ENCODE results near the gene ELOB.

Gene ELOB

GRCh38 chr16:2777231-2777902 is at the start of gene ELOB:
Gene ELOB (minus strand): TSS chr16:2777280. CDS start chr16:2777239, 41 bp downstream.
- DNase-seq (ENCODE audit: low read depth, low spot score), result no peak

GRCh38 chr16:2825906-2826305 is 48.8 kb upstream of the ELOB start:
- DNase-seq (ENCODE audit: low read depth, low spot score), result no peak

- no peak for DNase-seq (ENCODE audit: low read depth, low spot score)
These were observed 48.1 kb upstream of the ELOB start for GRCh38 chr16:2825049-2825742.

GRCh38 chr16:2824626-2825025 is 47.5 kb upstream of the ELOB start:
- no peak for DNase-seq (ENCODE audit: low read depth, low spot score)

GRCh38 chr16:2822496-2822895 is 45.4 kb upstream of the ELOB start:
- no peak for DNase-seq (ENCODE audit: low read depth, low spot score)

DNA sequence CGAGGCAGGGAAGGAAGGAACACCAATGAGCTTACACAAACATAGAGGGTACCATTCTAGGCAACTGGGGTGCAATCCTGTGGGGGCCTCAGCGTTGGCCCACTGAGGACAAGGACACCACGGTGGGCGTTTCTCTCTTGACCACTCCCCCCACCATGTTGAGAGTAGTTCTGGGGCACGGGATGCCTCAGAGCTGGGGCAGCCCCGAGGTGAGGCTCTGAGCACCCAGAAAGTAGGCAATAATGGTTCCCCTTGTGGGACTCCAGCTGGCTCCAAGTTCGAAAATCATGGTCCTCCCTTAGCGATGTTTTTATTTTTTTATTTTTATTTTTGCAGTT is 45.0 kb upstream of the ELOB start:
- DNase-seq (ENCODE audit: low read depth, low spot score), result no peak

- no peak for DNase-seq (ENCODE audit: low read depth, low spot score)
These were observed 44.5 kb upstream of the ELOB start for GRCh38 chr16:2821487-2822157.

- DNase-seq (ENCODE audit: low read depth, low spot score), result no peak
These were observed 43.9 kb upstream of the ELOB start for GRCh38 chr16:2820836-2821486.

DNA sequence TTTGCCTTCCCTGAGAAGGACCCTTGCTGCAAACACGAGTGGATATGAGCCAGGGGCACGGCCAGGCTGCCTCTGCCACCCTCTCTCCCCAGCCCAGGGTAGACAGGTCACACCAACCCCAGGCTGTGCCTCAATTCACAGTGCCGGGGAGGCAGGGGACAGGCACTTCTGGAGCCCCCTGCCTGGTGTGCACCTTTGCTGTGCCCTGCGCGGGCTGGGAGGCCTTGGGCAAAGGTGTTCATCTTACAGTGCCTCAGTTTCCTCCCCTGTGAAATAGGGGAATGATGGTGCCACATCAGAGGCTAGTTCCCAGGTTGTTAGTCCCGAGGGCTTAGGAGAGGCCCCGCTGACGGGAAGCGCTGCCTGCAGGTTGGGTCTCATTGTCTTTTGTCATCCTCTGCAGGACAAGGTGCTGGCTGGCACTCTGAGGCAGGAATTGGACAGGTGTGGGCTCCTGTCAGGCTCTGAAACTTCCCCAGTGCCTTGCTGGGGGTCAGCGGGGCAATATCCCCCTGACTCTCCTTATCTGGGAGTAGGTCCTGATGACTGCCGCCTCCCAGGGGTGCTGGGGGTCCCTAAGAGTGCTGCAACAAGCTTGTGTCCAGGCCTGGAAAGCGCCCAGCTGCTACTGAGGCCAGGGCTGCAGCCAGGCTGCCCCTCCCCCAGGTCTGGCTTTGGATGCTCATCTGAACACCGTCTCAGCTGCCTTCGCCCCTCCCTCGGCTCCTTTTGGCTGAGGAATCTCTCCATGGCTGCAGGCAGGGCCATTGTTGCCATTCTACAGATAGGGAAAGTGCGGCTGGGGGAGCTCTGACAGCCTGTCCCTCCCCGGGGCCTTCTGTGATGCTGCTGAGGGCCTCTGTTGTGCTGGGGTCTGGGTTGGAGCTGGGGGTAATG is 43.1 kb upstream of the ELOB start:
- DNase-seq (ENCODE audit: low read depth, low spot score), result no peak

DNA sequence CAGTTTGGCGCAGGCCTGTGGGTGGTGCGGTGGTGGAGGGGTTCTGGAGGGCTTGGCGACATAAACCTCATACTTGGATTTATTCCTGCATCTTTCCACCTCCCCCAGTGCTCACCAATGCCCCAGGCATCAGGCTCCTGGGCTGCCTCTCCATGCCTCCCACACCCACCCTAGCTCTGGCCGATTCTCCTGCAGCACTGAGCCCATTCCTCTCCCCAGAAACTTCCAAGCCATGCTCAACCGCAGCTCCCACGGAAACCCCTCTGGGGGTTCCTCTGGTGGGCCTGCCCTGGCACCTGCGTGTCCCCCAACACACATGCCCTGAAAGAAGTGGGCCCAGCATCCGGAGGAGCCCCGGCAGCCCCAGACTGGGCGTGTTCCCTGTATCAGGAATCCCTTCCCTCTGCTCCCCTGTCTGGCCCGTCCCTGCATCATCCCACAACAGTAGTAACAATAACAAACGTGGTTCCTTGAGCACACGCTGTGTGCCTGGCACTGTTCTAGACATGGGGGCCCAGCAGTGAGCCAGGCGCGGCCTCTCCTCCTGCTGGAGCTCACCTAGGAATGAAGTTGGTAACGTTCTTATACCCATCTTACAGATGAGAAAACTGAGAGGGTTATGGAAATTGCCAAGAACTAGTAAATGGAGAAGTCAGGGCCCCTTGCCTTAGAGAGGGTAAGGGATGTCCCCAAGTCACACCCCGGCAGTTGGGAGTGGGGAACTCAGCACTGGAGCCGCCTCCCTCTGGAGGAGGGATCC is 42.3 kb upstream of the ELOB start:
- no peak for DNase-seq (ENCODE audit: low read depth, low spot score)

DNA sequence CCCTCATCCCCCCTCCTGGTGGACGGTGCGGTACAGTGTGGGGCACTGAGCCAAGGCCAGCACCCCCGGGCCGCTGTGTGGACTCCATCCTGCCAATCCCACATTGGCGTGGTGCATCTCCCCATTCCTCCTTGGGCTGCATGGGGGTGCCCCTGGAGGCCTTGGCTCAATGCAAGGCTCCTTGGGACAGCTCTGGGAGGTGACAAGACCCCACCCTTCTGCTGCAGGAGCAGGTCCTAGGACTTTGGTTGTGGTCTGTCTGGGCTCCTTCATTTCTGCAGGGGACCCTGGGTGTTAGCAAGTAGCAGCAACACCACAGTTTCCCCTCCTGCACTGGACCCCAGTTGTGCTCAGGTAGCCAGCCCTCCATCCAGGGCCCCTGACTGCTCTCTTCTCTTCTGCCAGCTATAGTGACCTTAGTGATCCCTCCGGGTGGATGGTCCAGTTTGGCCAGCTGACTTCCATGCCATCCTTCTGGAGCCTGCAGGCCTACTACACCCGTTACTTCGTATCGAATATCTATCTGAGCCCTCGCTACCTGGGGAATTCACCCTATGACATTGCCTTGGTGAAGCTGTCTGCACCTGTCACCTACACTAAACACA is 41.3 kb upstream of the ELOB start:
- no peak for DNase-seq (ENCODE audit: low read depth, low spot score)

GRCh38 chr16:2817340-2818271 is 40.5 kb upstream of the ELOB start:
- no peak for DNase-seq (ENCODE audit: low read depth, low spot score)

- no peak for DNase-seq (ENCODE audit: low read depth, low spot score)
These were observed 39.8 kb upstream of the ELOB start, which contains the start of gene PRSS21 for GRCh38 chr16:2816751-2817339. Gene PRSS21 (plus strand): TSS chr16:2817237. CDS start chr16:2817269, 32 bp downstream.

- DNase-seq (ENCODE audit: low read depth, low spot score), result no peak
These were observed 38.3 kb upstream of the ELOB start for GRCh38 chr16:2815299-2815771.

DNA sequence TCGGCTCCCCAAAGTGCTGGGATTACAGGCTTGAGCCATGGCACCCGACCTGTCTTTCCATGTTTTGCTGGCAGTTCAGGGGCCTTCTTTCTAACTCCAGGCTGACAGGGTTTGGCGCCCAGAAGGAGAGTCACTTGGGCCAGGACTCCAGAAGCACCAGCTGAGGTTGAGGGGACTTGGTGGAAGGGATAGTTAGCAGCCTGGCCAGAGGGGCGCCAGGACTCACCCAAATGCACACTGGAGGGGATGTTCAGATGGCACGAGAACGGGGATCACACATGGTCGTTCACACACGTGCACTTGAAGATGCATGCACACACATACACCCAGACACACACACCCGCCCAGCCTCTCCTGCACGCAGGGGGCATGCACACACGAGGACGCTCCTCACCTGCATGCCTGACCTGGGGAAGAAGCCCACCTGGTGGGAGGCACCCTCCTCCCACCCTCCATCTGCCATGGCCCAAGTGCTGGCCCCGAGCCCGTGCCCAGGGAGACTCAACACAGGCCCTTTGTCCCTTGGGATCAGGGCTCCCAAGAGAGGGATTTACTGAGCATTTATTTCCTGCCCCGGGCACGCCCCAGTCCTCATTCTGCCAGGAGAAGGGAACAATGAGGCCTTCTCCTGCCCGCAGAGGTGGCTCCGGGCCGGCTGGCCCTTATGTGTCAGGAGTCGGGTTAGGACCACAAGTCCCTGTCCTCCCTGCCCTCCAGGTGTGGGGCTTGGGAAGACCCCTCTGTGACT is 37.6 kb upstream of the ELOB start:
- no peak for DNase-seq (ENCODE audit: low read depth, low spot score)

DNA sequence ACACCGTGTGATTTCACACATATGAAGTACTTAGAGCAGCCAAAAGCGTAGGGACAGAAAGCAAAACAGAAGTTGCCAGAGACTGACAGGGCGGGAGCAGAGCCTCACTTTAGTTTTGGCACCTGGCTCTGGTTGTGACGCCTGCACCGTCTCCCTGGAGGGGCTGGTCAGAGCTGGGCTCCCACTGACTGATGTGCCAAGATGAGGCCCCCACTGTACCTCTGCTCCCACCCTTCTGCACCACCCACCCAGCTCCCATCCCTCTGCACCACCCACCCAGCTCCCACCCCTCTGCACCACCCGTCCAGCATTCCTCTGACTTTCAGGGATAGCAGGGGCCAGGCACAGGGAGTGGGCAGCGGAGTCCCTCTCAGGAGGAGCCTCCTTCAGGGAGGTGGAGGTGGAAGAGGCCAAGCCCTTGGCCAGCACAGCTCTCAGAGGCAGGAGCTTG is 36.7 kb upstream of the ELOB start:
- no peak for DNase-seq (ENCODE audit: low read depth, low spot score)

DNA sequence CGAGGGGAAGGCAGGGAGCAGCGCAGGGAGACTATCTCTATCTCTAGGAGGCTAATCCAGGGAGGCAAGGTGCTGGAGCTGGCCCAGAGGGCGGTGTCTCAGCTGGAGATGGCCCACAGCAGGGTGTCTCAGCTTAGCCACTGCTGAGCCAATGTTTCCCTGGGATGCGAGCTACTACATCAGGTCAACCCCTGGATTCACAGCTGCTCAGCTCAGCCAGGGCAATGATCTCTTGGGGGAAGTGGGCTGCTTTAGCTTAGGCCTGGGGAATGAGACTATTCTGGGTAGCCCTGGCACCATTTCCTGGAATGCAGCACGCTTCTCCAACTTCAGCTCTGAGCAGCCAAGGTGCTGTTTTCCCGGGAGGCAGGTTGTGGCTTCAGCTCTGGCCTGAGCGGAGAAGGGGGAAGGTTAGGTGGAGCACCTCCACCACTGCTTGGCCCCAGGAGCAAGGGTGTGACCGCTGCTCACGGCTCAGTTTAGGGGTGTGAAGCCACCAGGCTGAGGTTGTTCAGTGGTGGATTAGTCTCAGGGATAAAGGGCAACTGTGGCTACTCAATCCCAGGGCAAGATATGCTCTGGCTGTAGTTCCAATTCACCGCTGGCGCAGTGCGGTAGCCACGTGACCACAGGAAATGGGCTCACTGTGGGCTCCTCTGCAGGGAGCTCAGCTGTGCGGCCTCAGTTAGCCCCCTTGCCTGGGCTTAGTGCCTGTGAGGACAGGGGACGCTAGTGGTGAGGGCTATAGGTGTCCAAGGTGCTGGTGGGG is 34.8 kb upstream of the ELOB start:
- no peak for DNase-seq (ENCODE audit: low read depth, low spot score)

All from iPS DF 19.7 (cell line).